ENCODE data around the gene WDR73.

Gene WDR73

GRCh38 chr15:84654689-84655453 lies 788 bp upstream of the WDR73 start:
- TF ChIP-seq, protein P1, sequence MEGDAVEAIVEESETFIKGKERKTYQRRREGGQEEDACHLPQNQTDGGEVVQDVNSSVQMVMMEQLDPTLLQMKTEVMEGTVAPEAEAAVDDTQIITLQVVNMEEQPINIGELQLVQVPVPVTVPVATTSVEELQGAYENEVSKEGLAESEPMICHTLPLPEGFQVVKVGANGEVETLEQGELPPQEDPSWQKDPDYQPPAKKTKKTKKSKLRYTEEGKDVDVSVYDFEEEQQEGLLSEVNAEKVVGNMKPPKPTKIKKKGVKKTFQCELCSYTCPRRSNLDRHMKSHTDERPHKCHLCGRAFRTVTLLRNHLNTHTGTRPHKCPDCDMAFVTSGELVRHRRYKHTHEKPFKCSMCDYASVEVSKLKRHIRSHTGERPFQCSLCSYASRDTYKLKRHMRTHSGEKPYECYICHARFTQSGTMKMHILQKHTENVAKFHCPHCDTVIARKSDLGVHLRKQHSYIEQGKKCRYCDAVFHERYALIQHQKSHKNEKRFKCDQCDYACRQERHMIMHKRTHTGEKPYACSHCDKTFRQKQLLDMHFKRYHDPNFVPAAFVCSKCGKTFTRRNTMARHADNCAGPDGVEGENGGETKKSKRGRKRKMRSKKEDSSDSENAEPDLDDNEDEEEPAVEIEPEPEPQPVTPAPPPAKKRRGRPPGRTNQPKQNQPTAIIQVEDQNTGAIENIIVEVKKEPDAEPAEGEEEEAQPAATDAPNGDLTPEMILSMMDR (IDR thresholded peaks at IDR 0.05; ENCODE audit: poor library complexity, severe bottlenecking) = peak; percentile 97
- Histone ChIP-seq H3K36me3 (ENCODE audit: low read depth) (peaks cover 37% of the 10 kb centered on the region), H3K27me3 (ENCODE audit: insufficient read depth, poor library complexity, severe bottlenecking) (no peaks in the 10 kb centered on the region), H3K27ac (ENCODE audit: poor library complexity, severe bottlenecking) (peak overlapping the region; percentile 64), H3K4me3 (ENCODE audit: severe bottlenecking) (peak overlapping the region; percentile 95), H3K4me1 (ENCODE audit: insufficient read depth, poor library complexity, severe bottlenecking) (peaks cover 8% of the 10 kb centered on the region), H3K9me3 (ENCODE audit: severe bottlenecking) (no peaks in the 10 kb centered on the region)
- peak; percentile 32 for ATAC-seq (ENCODE audit: low read depth)
- DNase-seq (ENCODE audit: low spot score) = peak; percentile 84

- no peak for ATAC-seq (ENCODE audit: low read depth)
- DNase-seq (ENCODE audit: low spot score) = no peak
- H3K27ac ChIP-seq (ENCODE audit: poor library complexity, severe bottlenecking) = peak overlapping the region; percentile 64
These were observed 536 bp downstream of the WDR73 start for GRCh38 chr15:84653584-84653909.

DNA sequence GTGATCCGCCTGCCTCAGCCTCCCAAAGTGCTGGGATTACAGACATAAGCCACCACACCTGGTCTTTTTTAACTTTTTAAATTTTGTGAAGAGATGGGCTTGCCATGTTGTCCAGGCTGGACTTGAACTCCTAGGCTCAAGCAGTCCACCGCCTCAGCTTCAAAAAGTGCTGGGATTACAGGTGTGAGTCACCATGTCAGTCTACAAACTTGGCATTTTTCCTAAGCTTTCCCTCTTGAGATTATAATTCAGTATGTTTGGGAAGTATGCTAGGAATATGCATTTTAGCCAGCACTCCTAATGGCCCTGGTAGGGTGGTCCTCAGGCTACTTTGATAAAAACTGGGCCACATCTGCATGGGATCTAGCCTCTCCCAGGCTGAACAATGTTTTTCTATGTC lies 4.4 kb downstream of the WDR73 start:
- Histone ChIP-seq H3K4me1 (ENCODE audit: insufficient read depth, poor library complexity, severe bottlenecking) (peaks cover 5% of the 10 kb centered on the region), H3K9me3 (ENCODE audit: severe bottlenecking) (no peaks in the 10 kb centered on the region), H3K36me3 (ENCODE audit: low read depth) (peaks cover 87% of the 10 kb centered on the region), H3K27ac (ENCODE audit: poor library complexity, severe bottlenecking) (no peak overlapping the region), H3K27me3 (ENCODE audit: insufficient read depth, poor library complexity, severe bottlenecking) (no peaks in the 10 kb centered on the region), H3K4me3 (ENCODE audit: severe bottlenecking) (no peak overlapping the region)
- DNase-seq (ENCODE audit: low spot score) (no peak), ATAC-seq (ENCODE audit: low read depth) (no peak)
- TF ChIP-seq, protein P1 (IDR thresholded peaks at IDR 0.05; ENCODE audit: poor library complexity, severe bottlenecking) = no peak

More at GRCh38 chr15:84653584-84653909, 536 bp downstream of the WDR73 start:
- H3K4me3 ChIP-seq (ENCODE audit: severe bottlenecking) = peak overlapping the region; percentile 95
- peaks cover 5% of the 10 kb centered on the region for H3K4me1 ChIP-seq (ENCODE audit: insufficient read depth, poor library complexity, severe bottlenecking)
- TF ChIP-seq, protein P1 (IDR thresholded peaks at IDR 0.05; ENCODE audit: poor library complexity, severe bottlenecking) = no peak
- no peaks in the 10 kb centered on the region for H3K9me3 ChIP-seq (ENCODE audit: severe bottlenecking)
- peaks cover 50% of the 10 kb centered on the region for H3K36me3 ChIP-seq (ENCODE audit: low read depth)
- no peaks in the 10 kb centered on the region for H3K27me3 ChIP-seq (ENCODE audit: insufficient read depth, poor library complexity, severe bottlenecking)

DNA sequence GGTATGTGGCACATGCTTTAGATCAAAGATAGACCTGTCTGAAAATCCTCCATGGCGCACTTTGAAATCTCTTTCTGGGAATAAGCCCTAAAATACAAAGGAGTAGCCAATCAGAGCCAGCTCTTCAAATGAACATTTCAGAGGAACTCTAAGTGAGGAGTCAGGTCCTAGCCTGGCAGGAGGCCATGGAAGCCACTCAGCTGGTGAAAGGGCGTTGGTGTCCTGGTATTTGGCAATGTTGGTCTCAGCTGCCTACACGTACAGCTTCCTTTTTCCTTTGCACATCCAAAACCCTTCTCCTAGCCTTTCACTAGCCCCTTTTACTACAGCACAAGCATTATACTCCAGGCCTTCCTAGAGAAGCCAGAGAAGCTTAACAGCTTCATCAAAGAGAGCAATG lies 5.5 kb downstream of the WDR73 start:
- Histone ChIP-seq H3K4me1 (ENCODE audit: insufficient read depth, poor library complexity, severe bottlenecking) (peaks cover 5% of the 10 kb centered on the region), H3K9me3 (ENCODE audit: severe bottlenecking) (no peaks in the 10 kb centered on the region), H3K27ac (ENCODE audit: poor library complexity, severe bottlenecking) (no peak overlapping the region), H3K27me3 (ENCODE audit: insufficient read depth, poor library complexity, severe bottlenecking) (no peaks in the 10 kb centered on the region), H3K36me3 (ENCODE audit: low read depth) (peaks cover 94% of the 10 kb centered on the region), H3K4me3 (ENCODE audit: severe bottlenecking) (no peak overlapping the region)
- DNase-seq (ENCODE audit: low spot score) (no peak), ATAC-seq (ENCODE audit: low read depth) (no peak)
- TF ChIP-seq, protein P1 (IDR thresholded peaks at IDR 0.05; ENCODE audit: poor library complexity, severe bottlenecking) = no peak

GRCh38 chr15:84647726-84648125 lies 6.4 kb downstream of the WDR73 start:
- H3K27ac ChIP-seq (ENCODE audit: poor library complexity, severe bottlenecking) = no peak overlapping the region
- no peak for DNase-seq (ENCODE audit: low spot score)
- TF ChIP-seq, protein P1 (IDR thresholded peaks at IDR 0.05; ENCODE audit: poor library complexity, severe bottlenecking) = no peak
- no peaks in the 10 kb centered on the region for H3K4me1 ChIP-seq (ENCODE audit: insufficient read depth, poor library complexity, severe bottlenecking)
- H3K9me3 ChIP-seq (ENCODE audit: severe bottlenecking) = no peaks in the 10 kb centered on the region
- H3K36me3 ChIP-seq (ENCODE audit: low read depth) = peaks cover 94% of the 10 kb centered on the region
- H3K4me3 ChIP-seq (ENCODE audit: severe bottlenecking) = no peak overlapping the region
- H3K27me3 ChIP-seq (ENCODE audit: insufficient read depth, poor library complexity, severe bottlenecking) = no peaks in the 10 kb centered on the region
- no peak for ATAC-seq (ENCODE audit: low read depth)

Measured in RWPE2 (cell line).